Esophagus (tissue), 2 donors: ENCODE measurements around the gene MLLT3. TPM values are rescaled to one million over a fixed set of nuclear protein-coding genes. Genes with fewer than 3 reads are reported as not detected.

ENCODE experiments used
- H3K27ac ChIP-seq, 2 donors: one replicate each; pipeline ENCODE4 v1.5.1; 2013; ENCODE audit warnings: low read depth in 2 of 2, mild to moderate bottlenecking in 2 of 2, inconsistent platforms in 1 of 2, low read length in 1 of 2, moderate library complexity in 1 of 2
- H3K27me3 ChIP-seq, 2 donors: one replicate each; pipeline ENCODE4 v1.6.1; 2013; ENCODE audit warnings: low read length in 2 of 2, control low read depth in 1 of 2, mild to moderate bottlenecking in 1 of 2; ENCODE audit not compliant: insufficient read depth in 2 of 2, control insufficient read depth in 1 of 2
- H3K36me3 ChIP-seq, 2 donors: one replicate each; pipeline ENCODE4 v1.6.1; 2013; ENCODE audit warnings: low read length in 1 of 2; ENCODE audit not compliant: control insufficient read depth in 2 of 2, insufficient read depth in 2 of 2
- H3K4me1 ChIP-seq, 2 donors: one replicate each; pipeline ENCODE4 v1.6.1; 2013; ENCODE audit warnings: low read length in 1 of 2; ENCODE audit not compliant: control insufficient read depth in 2 of 2, insufficient read depth in 2 of 2
- H3K4me3 ChIP-seq, 2 donors: one replicate each; pipeline ENCODE4 v1.5.1; 2013; ENCODE audit warnings: low read length in 2 of 2, mild to moderate bottlenecking in 2 of 2, low read depth in 1 of 2, moderate library complexity in 1 of 2
- H3K9me3 ChIP-seq, 2 donors: one replicate each; pipeline ENCODE4 v1.6.1; 2013; ENCODE audit warnings: mild to moderate bottlenecking in 2 of 2, low read depth in 1 of 2, low read length in 1 of 2, moderate library complexity in 1 of 2; ENCODE audit not compliant: control insufficient read depth in 2 of 2, insufficient read depth in 1 of 2
- WGBS, 2 donors: extraction: QIAGEN DNeasy Blood & Tissue Kit; methylation state at CpG; one replicate each; pipeline ENCODE4 v1.1.7; 2013; 5-methylcytosine and 5-hydroxymethylcytosine counted together
- polyA plus RNA-seq, 2 donors: library from polyadenylated mRNA; stranded (reverse); fragments of 200-250 nt; gene quantifications; one replicate each; pipeline ENCODE4 v1.2.3, GENCODE V29; 2013
- donor health status: healthy with polysubstance abuse.
- donor health status: Bipolar disorder and iron deficiency.

The MLLT3 gene
- polyA plus RNA-seq, 2 donors, result 4.6 to 5.0 TPM

GRCh38 chr9:20651939-20652338, 29.6 kb upstream of the MLLT3 start:
- no peaks in the 10 kb centered on the region for H3K36me3 ChIP-seq
- H3K27ac ChIP-seq, result no peak overlapping the region
- 78 to 79% methylated on average over 4 of the region's 4 CpGs for WGBS, 2 donors
- no peaks in the 10 kb centered on the region for H3K27me3 ChIP-seq
- no peaks in the 10 kb centered on the region for H3K9me3 ChIP-seq
- no peaks in the 10 kb centered on the region for H3K4me1 ChIP-seq
- no peak overlapping the region for H3K4me3 ChIP-seq

- H3K4me3 ChIP-seq, result no peak overlapping the region
- H3K36me3 ChIP-seq, result no peaks in the 10 kb centered on the region
- no peaks in the 10 kb centered on the region for H3K27me3 ChIP-seq
- no peak overlapping the region for H3K27ac ChIP-seq
- no peaks in the 10 kb centered on the region for H3K4me1 ChIP-seq
- no peaks in the 10 kb centered on the region for H3K9me3 ChIP-seq
- WGBS, 2 donors, result 66 to 67% methylated on average over 4 of the region's 4 CpGs
These were observed 28.5 kb upstream of the MLLT3 start for GRCh38 chr9:20650750-20651299.

- Histone ChIP-seq H3K27me3 (no peaks in the 10 kb centered on the region), H3K9me3 (no peaks in the 10 kb centered on the region), H3K4me1 (no peaks in the 10 kb centered on the region), H3K36me3 (no peaks in the 10 kb centered on the region), H3K27ac (no peak overlapping the region), H3K4me3 (no peak overlapping the region)
- WGBS, 2 donors, result 83 to 95% methylated on average over 4 of the region's 4 CpGs
These were observed 28.0 kb upstream of the MLLT3 start for GRCh38 chr9:20650313-20650712.

- 29 to 33% methylated on average over 1 of the region's 1 CpG for WGBS, 2 donors
- no peak overlapping the region for H3K27ac ChIP-seq
- no peaks in the 10 kb centered on the region for H3K27me3 ChIP-seq
- H3K4me3 ChIP-seq, result no peak overlapping the region
- H3K36me3 ChIP-seq, result no peaks in the 10 kb centered on the region
- H3K4me1 ChIP-seq, result no peaks in the 10 kb centered on the region
- no peaks in the 10 kb centered on the region for H3K9me3 ChIP-seq
These were observed 27.1 kb upstream of the MLLT3 start for GRCh38 chr9:20649381-20649780.

- Histone ChIP-seq H3K27ac (no peak overlapping the region), H3K4me3 (no peak overlapping the region), H3K27me3 (no peaks in the 10 kb centered on the region), H3K9me3 (no peaks in the 10 kb centered on the region), H3K36me3 (no peaks in the 10 kb centered on the region), H3K4me1 (no peaks in the 10 kb centered on the region)
- 82 to 87% methylated on average over 4 of the region's 4 CpGs for WGBS, 2 donors
These were observed 24.4 kb upstream of the MLLT3 start for GRCh38 chr9:20646656-20647055.

- 66 to 73% methylated on average over 3 of the region's 3 CpGs for WGBS, 2 donors
- H3K27me3 ChIP-seq, result no peaks in the 10 kb centered on the region
- H3K27ac ChIP-seq, result no peak overlapping the region
- no peaks in the 10 kb centered on the region for H3K9me3 ChIP-seq
- no peak overlapping the region for H3K4me3 ChIP-seq
- no peaks in the 10 kb centered on the region for H3K36me3 ChIP-seq
- H3K4me1 ChIP-seq, result no peaks in the 10 kb centered on the region
These were observed 21.4 kb upstream of the MLLT3 start for GRCh38 chr9:20643660-20644059.

GRCh38 chr9:20642045-20642444, 19.7 kb upstream of the MLLT3 start:
- H3K27me3 ChIP-seq, result no peaks in the 10 kb centered on the region
- WGBS, 2 donors, result 81 to 88% methylated on average over 1 of the region's 1 CpG
- no peaks in the 10 kb centered on the region for H3K4me1 ChIP-seq
- H3K4me3 ChIP-seq, result no peak overlapping the region
- H3K9me3 ChIP-seq, result no peaks in the 10 kb centered on the region
- no peak overlapping the region for H3K27ac ChIP-seq
- no peaks in the 10 kb centered on the region for H3K36me3 ChIP-seq

GRCh38 chr9:20640331-20641187, 18.3 kb upstream of the MLLT3 start:
- no peak overlapping the region for H3K4me3 ChIP-seq
- no peaks in the 10 kb centered on the region for H3K36me3 ChIP-seq
- no peaks in the 10 kb centered on the region for H3K27me3 ChIP-seq
- WGBS, 2 donors, result 64 to 69% methylated on average over 7 of the region's 7 CpGs
- H3K4me1 ChIP-seq, result no peaks in the 10 kb centered on the region
- H3K9me3 ChIP-seq, result no peaks in the 10 kb centered on the region
- H3K27ac ChIP-seq, result no peak overlapping the region

- Histone ChIP-seq H3K4me3 (no peak overlapping the region), H3K9me3 (no peaks in the 10 kb centered on the region), H3K36me3 (no peaks in the 10 kb centered on the region), H3K4me1 (no peaks in the 10 kb centered on the region), H3K27ac (no peak overlapping the region), H3K27me3 (no peaks in the 10 kb centered on the region)
- 75 to 88% methylated on average over 3 of the region's 3 CpGs for WGBS, 2 donors
These were observed 14.7 kb upstream of the MLLT3 start for GRCh38 chr9:20636888-20637440.
